Measurements from ENCODE around the gene PPDPF. TPM values are rescaled to one million over a fixed set of nuclear protein-coding genes. Genes with fewer than 3 reads are reported as not detected.
A peak's percentile ranks its signal among the peaks of the same experiment; 100 is the strongest.

PPDPF gene
- total and polyA plus RNA-seq, 4 donors, result 176 to 386 (median 275) TPM

GRCh38 chr20:63546956-63547724 is 26.6 kb downstream of the PPDPF start:
- no peak for DNase-seq
- Histone ChIP-seq H3K9me3 (ENCODE audit: control insufficient read depth, low read length) (no peaks in the 10 kb centered on the region), H3K27ac (ENCODE audit: low read depth in 1 of 2, low read length in 2 of 2) (no peak overlapping the region), H3K4me3 (ENCODE audit: low read length in 2 of 2) (no peak overlapping the region), H3K4me1 (ENCODE audit: control insufficient read depth in 1 of 2, insufficient read depth in 2 of 2, low read length in 2 of 2) (no peaks in the 10 kb centered on the region), H3K36me3 (ENCODE audit: control insufficient read depth in 1 of 2, insufficient read depth in 2 of 2, low read length in 1 of 2) (no peaks in the 10 kb centered on the region), H3K27me3 (ENCODE audit: control insufficient read depth in 1 of 2, insufficient read depth in 2 of 2, low read length in 1 of 2) (no peaks in the 10 kb centered on the region)
- ATAC-seq (ENCODE audit: low FRiP score), result no peak
- 49% methylated on average over 56 to 58 of the region's 58 CpGs for WGBS, 2 donors
- intact Hi-C loops (cut with DNase I), result no loop called here

GRCh38 chr20:63547725-63548480 is 27.3 kb downstream of the PPDPF start, which contains the start of gene SRMS:
TSS of gene SRMS (minus strand) at chr20:63547749. CDS start at chr20:63547463, 286 bp downstream.
- DNase-seq (no peak), ATAC-seq (ENCODE audit: low FRiP score) (no peak)
- 47 to 49% methylated on average over 32 to 35 of the region's 35 CpGs for WGBS, 2 donors
- Histone ChIP-seq H3K36me3 (ENCODE audit: control insufficient read depth in 1 of 2, insufficient read depth in 2 of 2, low read length in 1 of 2) (no peaks in the 10 kb centered on the region), H3K4me1 (ENCODE audit: control insufficient read depth in 1 of 2, insufficient read depth in 2 of 2, low read length in 2 of 2) (no peaks in the 10 kb centered on the region), H3K9me3 (ENCODE audit: control insufficient read depth, low read length) (no peaks in the 10 kb centered on the region), H3K27ac (ENCODE audit: low read depth in 1 of 2, low read length in 2 of 2) (no peak within 1 kb of the TSS), H3K4me3 (ENCODE audit: low read length in 2 of 2) (no peak within 1 kb of the TSS), H3K27me3 (ENCODE audit: control insufficient read depth in 1 of 2, insufficient read depth in 2 of 2, low read length in 1 of 2) (no peaks in the 10 kb centered on the region)
- intact Hi-C loops (cut with DNase I), result no loop called here

- H3K4me3 ChIP-seq (ENCODE audit: low read length in 2 of 2), result no peak overlapping the region
- H3K27me3 ChIP-seq (ENCODE audit: control insufficient read depth in 1 of 2, insufficient read depth in 2 of 2, low read length in 1 of 2), result no peaks in the 10 kb centered on the region
- H3K36me3 ChIP-seq (ENCODE audit: control insufficient read depth in 1 of 2, insufficient read depth in 2 of 2, low read length in 1 of 2), result no peaks in the 10 kb centered on the region
- intact Hi-C loops (cut with DNase I), result no loop called here
- ATAC-seq (ENCODE audit: low FRiP score) (no peak), DNase-seq (no peak)
- no peaks in the 10 kb centered on the region for H3K4me1 ChIP-seq (ENCODE audit: control insufficient read depth in 1 of 2, insufficient read depth in 2 of 2, low read length in 2 of 2)
- H3K27ac ChIP-seq (ENCODE audit: low read depth in 1 of 2, low read length in 2 of 2), result no peak overlapping the region
- H3K9me3 ChIP-seq (ENCODE audit: control insufficient read depth, low read length), result no peaks in the 10 kb centered on the region
- 40 to 52% methylated on average over 10 to 11 of the region's 11 CpGs for WGBS, 2 donors
Observed at GRCh38 chr20:63548542-63548941, 28.0 kb downstream of the PPDPF start.

- no peaks in the 10 kb centered on the region for H3K9me3 ChIP-seq (ENCODE audit: control insufficient read depth, low read length)
- DNase-seq, result no peak
- H3K4me1 ChIP-seq (ENCODE audit: control insufficient read depth in 1 of 2, insufficient read depth in 2 of 2, low read length in 2 of 2), result no peaks in the 10 kb centered on the region
- WGBS, 2 donors, result 28 to 33% methylated on average over 6 to 23 of the region's 25 CpGs
- no peaks in the 10 kb centered on the region for H3K27me3 ChIP-seq (ENCODE audit: control insufficient read depth in 1 of 2, insufficient read depth in 2 of 2, low read length in 1 of 2)
- no peak overlapping the region for H3K4me3 ChIP-seq (ENCODE audit: low read length in 2 of 2)
- intact Hi-C loops (cut with DNase I), result no loop called here
- no peaks in the 10 kb centered on the region for H3K36me3 ChIP-seq (ENCODE audit: control insufficient read depth in 1 of 2, insufficient read depth in 2 of 2, low read length in 1 of 2)
- H3K27ac ChIP-seq (ENCODE audit: low read depth in 1 of 2, low read length in 2 of 2), result no peak overlapping the region
- ATAC-seq (ENCODE audit: low FRiP score), result no peak
Observed at GRCh38 chr20:63549019-63549418, 28.5 kb downstream of the PPDPF start.

- Histone ChIP-seq H3K27ac (ENCODE audit: low read depth in 1 of 2, low read length in 2 of 2) (no peak overlapping the region), H3K36me3 (ENCODE audit: control insufficient read depth in 1 of 2, insufficient read depth in 2 of 2, low read length in 1 of 2) (no peaks in the 10 kb centered on the region), H3K4me1 (ENCODE audit: control insufficient read depth in 1 of 2, insufficient read depth in 2 of 2, low read length in 2 of 2) (no peaks in the 10 kb centered on the region), H3K9me3 (ENCODE audit: control insufficient read depth, low read length) (no peaks in the 10 kb centered on the region), H3K27me3 (ENCODE audit: control insufficient read depth in 1 of 2, insufficient read depth in 2 of 2, low read length in 1 of 2) (no peaks in the 10 kb centered on the region), H3K4me3 (ENCODE audit: low read length in 2 of 2) (no peak overlapping the region)
- WGBS, 2 donors, result 79 to 82% methylated on average over 17 to 18 of the region's 18 CpGs
- DNase-seq (no peak), ATAC-seq (ENCODE audit: low FRiP score) (no peak)
- intact Hi-C loops (cut with DNase I), result no loop called here
Observed at GRCh38 chr20:63549679-63550282, 29.2 kb downstream of the PPDPF start.

- H3K9me3 ChIP-seq (ENCODE audit: control insufficient read depth, low read length), result no peaks in the 10 kb centered on the region
- no peaks in the 10 kb centered on the region for H3K27me3 ChIP-seq (ENCODE audit: control insufficient read depth in 1 of 2, insufficient read depth in 2 of 2, low read length in 1 of 2)
- no peaks in the 10 kb centered on the region for H3K36me3 ChIP-seq (ENCODE audit: control insufficient read depth in 1 of 2, insufficient read depth in 2 of 2, low read length in 1 of 2)
- WGBS, 2 donors, result 36 to 40% methylated on average over 9 of the region's 9 CpGs
- ATAC-seq (ENCODE audit: low FRiP score) (no peak), DNase-seq (no peak)
- no peak overlapping the region for H3K4me3 ChIP-seq (ENCODE audit: low read length in 2 of 2)
- intact Hi-C loops (cut with DNase I), result no loop called here
- H3K4me1 ChIP-seq (ENCODE audit: control insufficient read depth in 1 of 2, insufficient read depth in 2 of 2, low read length in 2 of 2), result no peaks in the 10 kb centered on the region
- H3K27ac ChIP-seq (ENCODE audit: low read depth in 1 of 2, low read length in 2 of 2), result no peak overlapping the region
Observed at GRCh38 chr20:63551068-63551467, 30.5 kb downstream of the PPDPF start.

GRCh38 chr20:63552481-63553249 is 32.1 kb downstream of the PPDPF start:
- no peak for DNase-seq
- WGBS, 2 donors, result 46 to 48% methylated on average over 15 of the region's 15 CpGs
- H3K27me3 ChIP-seq (ENCODE audit: control insufficient read depth in 1 of 2, insufficient read depth in 2 of 2, low read length in 1 of 2), result no peaks in the 10 kb centered on the region
- no peak for ATAC-seq (ENCODE audit: low FRiP score)
- intact Hi-C loops (cut with DNase I), result no loop called here
- H3K27ac ChIP-seq (ENCODE audit: low read depth in 1 of 2, low read length in 2 of 2), result no peak overlapping the region
- H3K36me3 ChIP-seq (ENCODE audit: control insufficient read depth in 1 of 2, insufficient read depth in 2 of 2, low read length in 1 of 2), result no peaks in the 10 kb centered on the region
- no peaks in the 10 kb centered on the region for H3K9me3 ChIP-seq (ENCODE audit: control insufficient read depth, low read length)
- no peak overlapping the region for H3K4me3 ChIP-seq (ENCODE audit: low read length in 2 of 2)
- H3K4me1 ChIP-seq (ENCODE audit: control insufficient read depth in 1 of 2, insufficient read depth in 2 of 2, low read length in 2 of 2), result no peaks in the 10 kb centered on the region

GRCh38 chr20:63553251-63553932 is 32.8 kb downstream of the PPDPF start:
- Histone ChIP-seq H3K4me3 (ENCODE audit: low read length in 2 of 2) (peak overlapping the region in 1 of 2 donors; percentile 22), H3K36me3 (ENCODE audit: control insufficient read depth in 1 of 2, insufficient read depth in 2 of 2, low read length in 1 of 2) (no peaks in the 10 kb centered on the region), H3K9me3 (ENCODE audit: control insufficient read depth, low read length) (no peaks in the 10 kb centered on the region), H3K27me3 (ENCODE audit: control insufficient read depth in 1 of 2, insufficient read depth in 2 of 2, low read length in 1 of 2) (no peaks in the 10 kb centered on the region), H3K27ac (ENCODE audit: low read depth in 1 of 2, low read length in 2 of 2) (no peak overlapping the region), H3K4me1 (ENCODE audit: control insufficient read depth in 1 of 2, insufficient read depth in 2 of 2, low read length in 2 of 2) (no peaks in the 10 kb centered on the region)
- DNase-seq, result peak; percentile 84 to 94
- ATAC-seq (ENCODE audit: low FRiP score), result peak; percentile 84
- intact Hi-C loops (cut with DNase I), result no loop called here
- 3% methylated on average over 25 to 37 of the region's 37 CpGs for WGBS, 2 donors
